NK-92 (cell line): Measurements from ENCODE around the gene POLR3K.
"Not testable (repeated sequence)": the region's sequence is repeated elsewhere in the genome, so short reads cannot be mapped to it uniquely, and the experiment has no call there.

Experiments
- DNase-seq: peaks from one replicate; lab custom pipeline; 2025; ENCODE audit not compliant: unreplicated experiment; lab: John Stamatoyannopoulos, UW

The POLR3K gene

GRCh38 chr16:20886-21285, 32.5 kb downstream of the POLR3K start:
- not testable (repeated sequence) for DNase-seq

GRCh38 chr16:17062-17765, 36.2 kb downstream of the POLR3K start:
- DNase-seq: not testable (repeated sequence)

GRCh38 chr16:10772-11171, 42.6 kb downstream of the POLR3K start:
- not testable (repeated sequence) for DNase-seq

GRCh38 chr16:9903-10665, 43.3 kb downstream of the POLR3K start:
- DNase-seq: no peak
